Stimulated activated CD4-positive, alpha-beta T cell treated with anti-CD3 and anti-CD28 coated beads, Interleukin-4, amount 100 ng/mL, for 24 hours (primary cell): Measurements from ENCODE around the gene CFAP44.
"Not testable (repeated sequence)": the region's sequence is repeated elsewhere in the genome, so short reads cannot be mapped to it uniquely, and the experiment has no call there.

ENCODE experiments used
- DNase-seq: peaks from one replicate; pipeline ENCODE4 v3.0.0-alpha.2; 2020

CFAP44 gene

GRCh38 chr3:113441051-113441770, at the start of gene CFAP44:
Gene CFAP44, minus strand, starts transcription at chr3:113441493. Its CDS starts 7,829 bp downstream, at chr3:113433664.
- DNase-seq, result peak; percentile 35

- no peak for DNase-seq
Observed at GRCh38 chr3:113485161-113485609, 43.9 kb upstream of the CFAP44 start.

- no peak for DNase-seq
Observed at GRCh38 chr3:113468539-113468938, 27.2 kb upstream of the CFAP44 start.

GRCh38 chr3:113461488-113461887, 20.2 kb upstream of the CFAP44 start:
- no peak for DNase-seq

GRCh38 chr3:113458554-113458953, 17.3 kb upstream of the CFAP44 start:
- DNase-seq, result not testable (repeated sequence)

- DNase-seq, result no peak
Observed at GRCh38 chr3:113455446-113455845, 14.2 kb upstream of the CFAP44 start.

GRCh38 chr3:113454630-113455029, 13.3 kb upstream of the CFAP44 start:
- DNase-seq, result no peak

GRCh38 chr3:113454057-113454456, 12.8 kb upstream of the CFAP44 start:
- DNase-seq, result no peak

GRCh38 chr3:113450911-113451310, 9.6 kb upstream of the CFAP44 start:
- no peak for DNase-seq

- DNase-seq, result no peak
Observed at GRCh38 chr3:113439606-113440005, 1.7 kb downstream of the CFAP44 start.

GRCh38 chr3:113438224-113438623, 3.1 kb downstream of the CFAP44 start:
- DNase-seq, result no peak

- DNase-seq, result no peak
Observed at GRCh38 chr3:113437411-113437810, 3.9 kb downstream of the CFAP44 start.

- DNase-seq, result no peak
Observed at GRCh38 chr3:113436809-113437208, 4.5 kb downstream of the CFAP44 start.

GRCh38 chr3:113431811-113432210, 9.5 kb downstream of the CFAP44 start:
- no peak for DNase-seq

- no peak for DNase-seq
Observed at GRCh38 chr3:113428581-113428980, 12.7 kb downstream of the CFAP44 start.

GRCh38 chr3:113423699-113424098, 17.6 kb downstream of the CFAP44 start:
- DNase-seq, result no peak

GRCh38 chr3:113421082-113421481, 20.2 kb downstream of the CFAP44 start:
- no peak for DNase-seq

- no peak for DNase-seq
Observed at GRCh38 chr3:113409676-113410075, 31.6 kb downstream of the CFAP44 start.

- no peak for DNase-seq
Observed at GRCh38 chr3:113405180-113405579, 36.1 kb downstream of the CFAP44 start.

- DNase-seq, result no peak
Observed at GRCh38 chr3:113404637-113405036, 36.7 kb downstream of the CFAP44 start.
